GM18861 (cell line): ENCODE measurements around the gene TREH.

Experiments used
- ATAC-seq: cut with Tn5 transposase; IDR thresholded peaks from one replicate; pipeline ENCODE4 v1.9.1; 2021; ENCODE audit not compliant: unreplicated experiment

TREH gene

DNA sequence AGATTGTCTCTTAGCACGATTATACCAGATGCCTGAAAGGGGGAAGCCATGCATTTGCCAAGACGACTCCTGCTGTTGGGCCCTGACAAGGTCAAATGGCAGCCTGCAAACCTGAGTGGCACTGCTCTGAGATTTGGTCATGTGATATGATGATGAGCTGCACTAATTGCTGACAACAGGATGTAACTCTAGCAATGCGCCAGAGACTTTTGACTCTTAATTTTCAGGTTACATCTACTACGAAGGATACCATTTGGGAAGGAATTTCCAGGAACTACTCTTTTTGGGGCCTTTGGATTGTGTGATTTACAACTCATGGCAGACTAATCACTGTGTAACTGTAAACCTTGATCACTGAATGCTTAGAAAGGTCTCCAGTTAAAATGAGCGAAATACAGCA, 13.1 kb downstream of the TREH start:
- no peak for ATAC-seq

DNA sequence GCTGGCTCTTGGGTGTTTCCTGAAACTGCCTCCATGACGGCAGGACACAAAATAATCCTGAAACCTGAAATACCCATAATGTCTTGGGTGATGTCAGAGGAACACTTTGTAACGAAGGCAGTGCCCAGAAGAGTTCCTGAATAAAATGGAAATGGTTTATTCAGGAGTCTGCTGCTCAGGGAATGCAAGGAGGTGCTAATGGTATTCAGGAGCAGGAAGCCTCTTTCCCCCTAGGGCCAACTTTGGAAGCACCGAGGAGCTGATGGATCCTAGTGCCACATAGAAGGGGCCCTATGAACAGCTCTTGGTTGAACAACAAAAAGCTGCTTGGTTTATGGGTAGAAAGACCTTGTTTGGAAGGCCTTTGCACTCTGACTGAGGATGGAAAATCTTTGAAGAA, 15.5 kb downstream of the TREH start:
- no peak for ATAC-seq

DNA sequence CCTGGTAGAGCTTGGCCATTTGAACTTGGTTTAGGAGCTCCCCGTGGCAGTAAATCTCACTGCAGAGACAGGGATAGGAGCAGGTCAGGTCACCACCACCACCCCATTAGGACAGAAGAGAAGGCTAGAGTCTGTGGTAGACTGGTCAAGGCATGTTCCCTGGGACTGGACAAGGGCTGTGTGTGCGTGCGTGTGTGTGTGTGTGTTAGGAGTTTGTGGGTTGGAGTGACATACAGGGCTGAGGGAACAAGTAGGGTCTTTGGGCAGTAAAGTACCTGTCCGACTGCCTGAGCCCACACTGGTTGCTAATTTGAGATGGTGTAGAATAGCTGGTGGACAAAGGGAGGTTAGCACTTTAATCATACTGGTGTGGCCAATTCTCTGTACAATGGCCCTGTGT, 16.1 kb downstream of the TREH start:
- no peak for ATAC-seq

DNA sequence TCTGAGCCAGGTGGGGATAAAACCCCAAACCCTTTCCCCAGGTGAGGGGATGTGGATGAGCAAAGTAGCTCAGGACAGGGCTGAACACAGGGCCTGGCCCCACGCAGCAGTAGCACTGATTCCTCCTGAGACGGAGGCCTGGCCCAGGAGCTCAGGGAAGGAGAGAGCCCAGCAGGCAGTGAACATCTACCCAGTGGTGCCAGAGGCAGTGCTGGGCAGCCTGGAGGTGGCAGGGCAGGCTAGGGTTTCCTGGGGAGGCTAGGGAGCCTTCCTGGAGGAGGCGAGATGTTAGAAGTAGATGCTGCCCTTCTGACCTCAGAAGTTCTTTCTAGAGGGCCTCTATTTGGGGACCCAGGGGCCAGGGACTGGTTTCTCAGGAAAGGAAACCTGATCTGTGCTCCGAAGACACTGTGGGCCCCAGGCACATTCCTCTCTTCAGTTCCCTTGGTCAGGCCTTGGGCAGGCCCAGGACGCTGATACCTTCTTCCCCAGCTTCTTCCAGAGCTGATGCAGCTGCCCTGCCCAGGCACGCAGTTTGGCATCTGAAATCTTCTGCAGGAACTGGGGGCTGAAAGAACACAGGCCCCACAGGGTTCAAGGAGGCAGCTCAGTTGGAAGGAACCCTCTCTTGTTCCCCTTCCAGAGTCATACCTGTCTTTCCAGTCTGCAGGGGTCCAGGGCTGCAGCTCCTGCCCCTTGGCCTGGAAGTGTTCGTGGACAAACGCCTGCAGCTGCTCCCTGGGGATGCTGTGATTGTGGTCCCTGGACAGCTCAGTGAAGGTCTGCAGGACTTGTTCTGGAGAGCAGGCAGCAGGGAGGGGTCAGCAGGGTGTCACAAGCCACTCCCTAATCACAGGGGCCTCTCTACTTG, 16.8 kb downstream of the TREH start:
- ATAC-seq = no peak

DNA sequence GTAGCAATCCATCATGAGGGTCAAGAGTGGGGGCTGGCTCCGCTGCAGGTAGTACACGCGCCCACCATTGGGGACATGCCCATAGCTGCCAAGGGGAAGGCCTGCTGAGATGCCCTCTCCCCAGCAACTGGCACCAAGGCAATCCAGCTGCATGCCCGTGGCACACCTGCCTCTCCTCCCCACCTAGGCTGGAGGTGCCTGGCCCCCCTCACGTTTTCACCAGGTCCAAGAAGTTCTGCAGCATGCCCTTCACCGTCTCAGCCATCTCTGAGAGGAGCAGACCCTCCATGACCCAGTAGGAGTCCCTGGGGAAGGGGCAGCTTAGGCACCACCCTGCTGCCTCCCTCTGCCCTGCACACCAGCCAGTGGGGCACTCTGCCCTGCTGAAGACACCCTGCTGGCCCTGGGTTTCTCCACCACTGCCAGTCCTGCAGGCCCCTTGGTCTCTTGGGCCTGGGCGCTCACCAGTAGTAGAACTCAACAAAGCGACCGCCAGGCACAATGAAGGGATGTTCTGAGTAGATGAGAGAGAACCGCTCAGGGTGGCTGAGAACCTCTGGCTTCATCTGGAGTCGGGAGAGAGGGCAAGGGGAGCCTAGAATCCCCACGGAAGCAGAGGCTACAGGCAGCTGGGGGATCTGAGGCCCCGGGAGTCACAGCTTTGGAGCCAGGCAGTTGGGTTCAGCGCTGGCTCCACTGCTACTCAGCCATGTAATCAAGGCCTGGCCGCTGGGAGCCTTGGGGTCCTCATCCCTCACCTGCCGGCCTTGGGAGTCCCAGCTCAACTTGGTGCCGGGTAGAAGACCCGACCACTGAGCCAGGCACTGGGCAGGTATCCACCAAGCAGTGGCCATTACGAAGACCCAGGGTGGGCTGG, 17.8 kb downstream of the TREH start:
- ATAC-seq = no peak

DNA sequence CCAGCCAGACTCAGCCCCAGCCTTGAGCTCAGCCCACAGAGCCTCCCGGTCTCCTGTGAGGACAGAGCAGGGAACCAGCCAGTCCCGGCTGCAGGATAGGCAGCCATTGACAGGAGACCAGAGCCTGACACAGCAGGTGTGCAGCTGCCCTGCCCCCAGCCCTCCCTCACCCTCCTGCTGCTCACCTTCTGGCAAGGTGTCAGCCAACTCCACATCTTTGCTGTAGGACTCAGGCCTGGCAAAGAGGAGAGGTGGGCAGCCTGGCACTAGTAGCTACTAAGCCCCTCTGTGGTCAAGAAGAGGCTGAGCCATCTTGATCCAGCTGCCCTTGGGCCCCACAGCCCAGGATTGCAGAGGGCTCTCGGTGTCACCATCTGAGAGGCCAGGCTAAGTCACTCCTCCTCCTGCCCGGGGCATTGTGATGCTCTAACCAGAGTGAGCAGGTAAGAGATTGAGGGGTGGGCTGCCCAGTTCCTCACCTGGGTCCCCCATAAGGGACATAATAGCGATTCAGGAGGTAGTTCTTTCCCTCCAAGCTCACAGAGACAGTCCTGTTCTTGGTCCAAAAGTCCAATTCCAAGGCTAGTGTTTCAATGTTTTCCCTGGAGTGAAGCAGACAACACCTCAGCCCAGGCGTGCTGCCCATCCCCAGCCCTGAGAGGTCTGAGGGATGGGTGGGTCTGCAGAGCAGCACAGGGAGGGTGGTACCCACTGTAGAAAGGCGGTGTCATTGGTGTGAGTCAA, 18.6 kb downstream of the TREH start:
- no peak for ATAC-seq

DNA sequence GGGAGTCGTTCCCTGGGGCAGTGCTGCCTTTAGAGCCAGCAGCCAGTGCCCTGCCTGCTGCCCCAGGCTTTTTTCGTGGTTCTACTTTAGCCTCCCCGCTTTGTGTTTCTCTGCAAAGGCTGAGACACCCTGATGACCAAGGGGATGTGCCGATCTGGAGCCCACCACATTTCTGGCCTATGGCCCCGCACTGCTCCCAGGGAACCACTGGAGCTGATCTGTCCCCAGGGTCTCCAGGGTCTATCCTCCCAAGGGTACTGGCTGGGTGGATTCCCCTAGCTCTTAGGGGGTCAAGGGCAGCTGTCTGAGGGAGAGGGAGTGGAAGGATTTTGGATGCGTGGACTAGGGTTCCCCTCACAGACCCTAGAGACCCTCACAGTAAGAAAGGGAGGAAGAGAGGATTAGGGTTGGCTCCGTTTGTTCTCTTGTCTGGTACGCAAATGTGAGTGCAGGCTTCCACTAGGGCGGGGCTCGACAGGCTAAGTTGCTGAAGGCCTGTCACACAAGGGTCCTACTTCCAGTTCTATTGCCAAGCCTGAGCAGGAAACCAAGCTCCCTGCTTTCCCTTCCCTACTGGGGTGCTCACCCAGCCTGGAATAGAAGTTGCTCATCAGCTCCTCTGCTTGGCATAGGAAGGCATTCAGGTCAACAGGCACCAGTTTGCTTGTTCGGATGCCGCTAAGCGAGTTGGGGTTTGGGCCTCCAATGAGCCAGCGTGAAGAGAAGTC, 19.3 kb downstream of the TREH start:
- no peak for ATAC-seq

DNA sequence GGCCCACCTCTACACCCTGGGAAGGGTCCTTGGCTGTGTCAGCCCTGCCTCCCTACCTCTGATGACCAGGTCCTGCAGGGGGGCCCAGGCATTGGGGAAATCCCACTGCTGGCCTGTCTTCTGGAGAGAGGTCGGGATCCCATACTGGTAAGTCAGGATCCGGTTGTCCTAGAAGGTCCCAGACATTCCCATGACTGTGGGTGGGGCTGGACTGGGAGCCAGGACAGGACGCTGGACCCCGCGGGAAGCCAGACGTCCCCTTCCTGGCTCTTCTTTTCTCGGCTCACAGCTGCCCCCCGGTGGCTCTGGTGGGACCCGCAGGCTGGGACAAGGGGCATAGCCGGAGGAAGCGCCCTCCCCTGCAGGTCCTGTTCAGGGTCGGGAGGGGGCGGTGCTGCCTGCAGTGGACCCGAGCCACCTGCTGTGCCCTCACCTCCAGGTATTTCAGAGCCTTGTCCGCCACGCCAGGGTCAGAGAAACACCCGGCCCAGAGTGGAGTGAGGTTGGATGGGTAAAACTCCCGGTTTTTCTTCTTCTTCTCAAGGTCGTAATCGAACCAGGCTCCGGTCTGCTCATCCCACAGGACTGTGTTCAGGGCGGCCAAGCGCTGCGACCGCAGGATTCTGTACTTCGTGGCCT, 20.0 kb downstream of the TREH start:
- no peak for ATAC-seq

DNA sequence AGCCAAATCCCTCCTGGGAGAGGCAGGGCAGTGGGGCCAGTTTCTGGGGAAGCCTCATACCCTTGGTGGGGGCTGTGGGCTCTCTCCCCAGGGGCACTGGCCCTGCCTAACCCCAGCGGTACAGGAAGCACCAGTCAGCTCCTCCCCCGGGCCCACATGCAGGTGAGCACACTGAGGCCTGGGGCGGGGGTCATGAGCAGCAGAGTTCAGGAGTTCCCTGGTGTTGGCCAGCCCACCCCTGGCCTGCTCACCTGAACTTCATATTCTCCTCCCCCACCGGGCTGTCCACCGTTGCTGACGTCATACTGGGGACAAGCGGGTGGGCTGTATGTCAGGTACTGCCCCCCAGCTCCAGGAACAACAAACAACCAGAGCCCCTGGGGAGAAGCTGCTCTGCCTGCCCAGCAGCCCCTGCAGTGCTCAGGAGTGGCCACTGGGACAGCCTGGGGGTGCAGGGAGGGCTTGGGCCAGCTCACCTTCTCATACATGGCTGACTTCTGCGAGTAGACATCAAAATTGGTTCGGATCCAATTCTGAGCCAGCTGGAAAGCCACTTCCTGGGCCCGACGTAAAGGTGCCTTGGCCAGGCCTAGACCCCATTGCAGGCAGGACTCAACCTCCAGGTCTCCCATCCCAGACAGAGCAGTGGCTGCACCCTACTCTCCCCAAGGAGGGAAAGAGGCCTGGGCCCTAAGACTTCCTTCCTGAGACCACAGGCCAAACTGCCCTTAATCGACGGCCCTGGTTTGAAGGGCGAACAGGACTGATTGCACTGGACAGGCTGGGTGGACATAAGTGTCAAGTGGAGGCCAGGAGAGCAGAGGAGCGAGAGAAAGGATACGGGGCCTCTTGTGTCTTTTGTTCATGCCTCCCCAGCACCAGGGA, 20.8 kb downstream of the TREH start:
- ATAC-seq = no peak

DNA sequence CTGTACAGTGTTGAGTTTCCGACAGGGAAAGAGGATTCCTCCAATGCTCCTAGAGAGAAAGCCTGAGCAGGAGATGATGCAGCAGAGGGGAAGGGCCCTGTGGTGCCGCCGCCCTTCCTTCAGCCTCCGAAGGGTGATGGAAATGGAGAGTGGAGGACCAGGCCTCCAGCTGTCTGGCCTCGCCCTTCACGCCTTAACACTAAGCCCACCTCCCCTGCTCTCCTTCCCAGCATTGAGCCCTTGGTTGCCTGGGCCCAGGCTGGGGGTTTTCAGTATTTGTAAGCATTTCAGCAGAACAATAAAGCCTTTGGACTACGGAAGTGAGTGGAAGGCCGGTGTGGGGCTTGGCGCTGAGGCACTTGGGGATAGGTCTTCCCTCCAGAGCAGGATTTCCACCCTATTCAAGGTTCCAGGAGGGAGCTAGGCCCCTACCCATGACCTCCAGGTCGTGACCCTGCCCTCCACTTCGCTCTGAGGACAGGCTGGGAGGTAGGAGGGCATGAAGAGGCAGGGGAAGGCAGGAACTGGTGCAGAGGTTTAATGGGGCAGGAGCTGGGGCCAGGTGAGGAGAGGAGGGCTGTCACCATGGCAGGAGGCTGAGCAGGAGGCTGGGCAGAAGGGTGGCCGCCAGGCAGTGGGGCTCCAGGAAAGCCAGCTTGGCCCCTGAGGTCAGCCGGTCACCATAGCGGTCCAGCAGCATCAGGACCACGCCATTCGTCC, 21.6 kb downstream of the TREH start:
- ATAC-seq = no peak

DNA sequence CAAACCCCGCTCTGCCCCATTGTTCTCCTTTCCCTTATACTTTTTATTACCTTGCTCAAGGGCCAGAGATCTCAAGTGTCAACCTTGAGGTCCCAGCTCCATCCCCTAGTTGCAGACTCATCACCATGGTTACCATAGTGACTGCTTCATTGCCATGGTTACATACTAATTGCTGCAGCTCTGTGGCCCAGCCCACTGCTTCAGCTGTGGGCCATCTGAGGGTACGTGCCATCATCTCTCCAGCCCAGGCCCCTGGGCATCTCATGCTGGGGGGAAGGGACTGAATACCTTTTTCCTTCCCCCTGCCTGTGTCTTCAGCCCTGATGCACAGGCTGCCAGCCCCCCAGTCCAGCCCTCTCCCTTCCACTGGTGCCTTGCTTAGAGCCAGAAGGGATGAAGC, 22.2 kb downstream of the TREH start:
- ATAC-seq = no peak

DNA sequence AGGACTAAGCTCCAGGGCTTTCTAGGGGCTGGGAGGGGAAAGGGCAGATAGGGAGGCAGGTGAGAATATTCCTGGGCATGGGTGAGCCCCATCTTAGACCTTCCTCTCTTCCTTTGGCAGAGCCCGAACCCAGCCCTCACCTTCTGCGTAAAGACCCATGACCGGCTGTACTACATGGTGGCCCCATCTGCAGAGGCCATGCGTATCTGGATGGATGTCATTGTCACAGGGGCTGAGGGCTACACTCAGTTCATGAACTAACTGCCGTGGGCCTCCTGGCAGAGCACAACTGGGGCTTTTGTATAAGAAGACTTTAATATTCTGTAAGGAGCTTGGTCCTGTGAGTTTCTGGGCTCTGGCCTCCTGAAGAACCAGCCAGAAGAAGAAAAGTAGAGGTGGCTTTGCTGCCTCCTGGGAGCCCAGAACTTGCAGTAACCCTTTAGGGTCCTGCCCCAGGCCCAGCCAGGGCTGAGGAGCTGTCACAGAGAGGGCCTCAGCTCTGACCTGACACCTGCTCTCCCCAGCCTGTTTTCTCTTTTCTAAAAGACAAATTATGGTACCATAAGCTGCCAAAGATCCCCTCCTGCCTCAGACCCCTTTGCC, 22.8 kb downstream of the TREH start:
- no peak for ATAC-seq

DNA sequence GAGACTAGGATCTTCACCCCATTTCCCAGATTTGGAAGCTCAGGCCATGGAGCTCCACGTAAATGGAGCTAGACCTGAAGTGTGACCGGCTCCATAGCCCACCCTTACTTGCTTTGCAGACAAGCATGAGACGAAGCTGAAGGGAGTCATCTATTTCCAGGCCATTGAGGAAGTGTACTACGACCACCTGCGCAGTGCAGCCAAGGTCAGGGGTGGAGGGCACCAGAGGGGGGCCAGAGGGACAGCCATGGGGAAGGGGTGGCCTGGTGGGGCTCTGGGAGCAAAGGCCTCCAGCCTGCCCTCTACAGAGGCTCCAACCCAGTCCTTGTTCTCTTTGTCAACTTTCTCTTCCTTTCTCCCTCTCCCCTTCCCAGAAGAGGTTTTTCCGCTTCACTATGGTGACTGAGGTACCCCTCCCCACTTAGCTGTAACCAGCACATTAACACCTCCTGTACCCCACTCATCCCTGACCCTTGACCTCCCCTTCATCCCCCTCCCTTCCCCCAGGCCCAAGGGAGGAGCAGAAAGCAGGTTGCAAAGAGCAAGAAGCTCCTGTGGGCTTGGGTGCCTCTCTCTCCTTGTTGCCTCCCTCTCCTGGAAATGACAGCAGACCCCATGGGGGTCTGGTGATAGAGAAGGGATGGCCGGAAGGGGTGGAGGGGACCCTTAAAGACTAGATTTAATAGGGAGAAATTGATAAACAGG, 23.8 kb downstream of the TREH start:
- ATAC-seq = no peak

DNA sequence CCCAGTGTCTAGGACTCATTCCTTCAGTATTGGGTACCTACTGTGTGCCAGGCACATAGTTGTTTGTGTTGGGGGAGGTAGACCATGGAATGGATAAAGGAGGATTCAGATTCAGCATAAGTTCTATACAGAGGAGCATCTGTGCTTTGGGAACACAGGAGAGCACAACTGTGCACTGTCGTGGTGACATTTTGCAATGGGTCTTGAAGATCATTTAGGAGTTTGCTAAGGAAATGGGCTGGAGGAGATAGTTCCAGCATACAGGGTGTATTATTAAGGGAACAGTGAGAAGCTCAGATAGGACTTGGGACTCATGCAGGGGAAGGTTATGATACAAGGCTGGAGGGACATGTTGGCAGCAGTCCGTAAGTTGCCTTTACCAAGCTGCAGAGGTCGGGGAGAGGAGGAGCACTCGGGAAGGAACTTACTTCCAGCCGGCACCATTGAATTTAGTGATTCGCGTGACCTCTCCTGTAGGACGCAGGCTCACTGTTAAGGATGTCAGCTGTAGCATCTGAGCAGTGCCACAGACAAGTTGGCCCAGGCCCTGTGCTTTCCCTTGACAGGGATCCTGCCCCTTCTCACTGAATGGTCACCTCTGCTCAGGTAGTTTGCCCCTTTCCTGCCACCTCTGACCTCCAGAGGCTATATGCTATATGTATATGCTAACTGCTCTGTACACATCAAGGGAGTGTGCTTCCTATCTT, 25.6 kb downstream of the TREH start:
- no peak for ATAC-seq

DNA sequence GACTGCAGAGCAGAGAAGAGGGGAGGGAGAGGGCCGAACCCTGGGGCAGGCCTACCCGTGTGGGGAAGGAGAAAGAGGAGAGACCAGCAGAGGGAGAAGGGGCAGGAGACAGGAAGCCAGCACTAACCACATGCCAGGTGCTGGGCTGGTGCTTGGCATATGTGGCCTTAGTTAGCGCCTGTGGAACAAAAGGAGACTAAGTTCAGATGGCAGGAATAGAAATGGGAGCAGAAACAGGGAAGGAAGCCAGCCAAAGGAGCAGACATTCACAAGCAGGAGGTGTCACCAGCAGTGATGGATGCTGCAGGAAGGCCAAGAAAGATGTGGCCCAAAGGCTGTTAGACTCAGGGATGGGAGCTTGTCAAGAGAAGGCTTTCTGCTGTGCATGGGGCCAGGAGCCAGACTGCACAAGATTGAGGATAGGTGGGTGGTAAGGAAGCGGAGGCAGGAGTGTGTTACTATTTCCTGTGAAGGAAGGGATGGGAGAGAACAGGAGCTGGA, 26.7 kb downstream of the TREH start:
- ATAC-seq = no peak

DNA sequence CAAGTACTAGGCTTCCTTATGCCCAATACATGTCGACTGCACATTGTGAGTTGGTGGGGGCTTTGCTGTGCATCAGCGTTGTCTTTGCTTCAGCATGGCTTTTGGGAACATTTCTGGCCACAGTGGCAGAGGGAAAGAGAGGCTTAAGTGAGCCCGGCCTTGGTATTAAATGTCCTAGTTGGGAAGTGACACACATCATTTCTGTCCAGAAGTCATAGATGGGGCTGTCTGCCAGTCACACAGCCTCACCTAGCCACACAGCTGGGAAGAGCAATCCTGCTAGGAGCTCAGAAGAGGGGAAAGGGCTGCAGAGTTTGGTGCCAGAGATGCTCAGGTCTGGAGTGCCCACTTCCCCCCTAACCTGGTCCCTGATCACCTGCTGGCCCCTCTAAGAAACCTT, 27.6 kb downstream of the TREH start:
- ATAC-seq = no peak

DNA sequence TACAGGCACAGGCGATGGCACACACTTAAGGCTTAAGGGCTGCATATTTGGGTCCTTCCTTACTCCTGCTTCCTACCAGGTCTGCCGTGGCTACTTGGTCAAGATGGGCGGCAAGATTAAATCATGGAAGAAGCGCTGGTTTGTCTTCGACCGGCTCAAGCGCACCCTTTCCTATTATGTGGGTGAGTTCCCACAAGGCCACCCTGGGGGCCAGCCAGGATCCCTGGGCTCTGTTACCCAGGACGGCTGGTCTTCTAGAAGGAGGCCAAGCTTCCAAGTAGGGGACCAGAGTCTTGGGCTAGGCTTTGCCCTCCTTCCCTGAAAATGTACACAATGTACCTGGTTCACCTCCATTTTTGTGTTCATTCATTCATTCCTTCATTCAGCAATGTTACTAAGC, 29.1 kb downstream of the TREH start:
- ATAC-seq = no peak
